Neutrophil (primary cell): ENCODE measurements around the gene SCAND1.
"Not testable (repeated sequence)": the region's sequence is repeated elsewhere in the genome, so short reads cannot be mapped to it uniquely, and the experiment has no call there.

ENCODE experiments used
- H3K27ac ChIP-seq: fragments of 200-600 bp; sonication (generic); 2 replicates; pipeline ENCODE4 v1.5.1; 2016; ENCODE audit warnings: mild to moderate bottlenecking, moderate library complexity
- H3K27me3 ChIP-seq: fragments of 200-600 bp; sonication (generic); 2 replicates; pipeline ENCODE4 v1.6.0; 2016; ENCODE audit warnings: mild to moderate bottlenecking
- H3K36me3 ChIP-seq: fragments of 200-600 bp; sonication (generic); 2 replicates; pipeline ENCODE4 v1.5.1; 2017
- H3K4me1 ChIP-seq, 2 experiments: fragments of 200-600 bp in 1 of 2; sonication (generic) in 1 of 2; 1 replicate in 1 of 2; 2 replicates in 1 of 2; pipeline versions ENCODE4 v1.5.1 to v1.6.1; 2013 to 2016; ENCODE audit warnings: low read depth in 1 of 2, low read length in 1 of 2, mild to moderate bottlenecking in 1 of 2, moderate library complexity in 1 of 2; ENCODE audit not compliant: control insufficient read depth in 1 of 2, insufficient read depth in 1 of 2
- H3K4me3 ChIP-seq, 2 experiments: fragments of 200-600 bp in 1 of 2; sonication (generic) in 1 of 2; 1 replicate in 1 of 2; 2 replicates in 1 of 2; pipeline ENCODE4 v1.5.1; 2013 to 2016; ENCODE audit warnings: low read depth in 1 of 2, low read length in 1 of 2, mild to moderate bottlenecking in 1 of 2, moderate library complexity in 1 of 2
- H3K9me3 ChIP-seq: fragments of 200-600 bp; sonication (generic); 2 replicates; pipeline ENCODE4 v1.5.1; 2016
- TF ChIP-seq, protein P1 (sequence below): fragments of 200-600 bp; sonication (generic); IDR thresholded peaks from 2 replicates; pipeline ENCODE4 v1.5.1; 2016; ENCODE audit warnings: antibody characterized with exemption

Gene SCAND1

DNA sequence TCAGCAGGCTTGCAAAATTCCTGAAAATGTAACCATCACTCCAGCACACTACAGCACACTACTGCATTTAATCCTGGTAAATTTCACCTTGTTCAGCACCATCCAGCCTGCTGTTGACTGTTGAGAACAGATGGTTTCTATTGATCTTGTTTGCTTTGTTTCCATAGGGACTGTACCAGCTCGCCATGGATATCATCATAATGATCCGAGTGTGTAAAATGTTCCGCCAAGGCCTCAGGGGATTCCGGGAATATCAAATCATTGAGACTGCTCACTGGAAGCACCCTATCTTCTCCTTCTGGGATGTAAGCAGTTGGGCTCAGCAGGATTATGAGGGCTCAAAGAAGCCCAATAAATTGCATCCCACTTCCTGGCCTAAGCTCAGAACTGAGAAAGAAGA is 18.2 kb upstream of the SCAND1 start:
- Histone ChIP-seq H3K4me1 (no peaks in the 10 kb centered on the region), H3K27ac (no peak overlapping the region), H3K36me3 (no peaks in the 10 kb centered on the region), H3K27me3 (peaks cover 10% of the 10 kb centered on the region), H3K4me3 (no peak overlapping the region), H3K9me3 (no peaks in the 10 kb centered on the region)
- TF ChIP-seq, protein P1, sequence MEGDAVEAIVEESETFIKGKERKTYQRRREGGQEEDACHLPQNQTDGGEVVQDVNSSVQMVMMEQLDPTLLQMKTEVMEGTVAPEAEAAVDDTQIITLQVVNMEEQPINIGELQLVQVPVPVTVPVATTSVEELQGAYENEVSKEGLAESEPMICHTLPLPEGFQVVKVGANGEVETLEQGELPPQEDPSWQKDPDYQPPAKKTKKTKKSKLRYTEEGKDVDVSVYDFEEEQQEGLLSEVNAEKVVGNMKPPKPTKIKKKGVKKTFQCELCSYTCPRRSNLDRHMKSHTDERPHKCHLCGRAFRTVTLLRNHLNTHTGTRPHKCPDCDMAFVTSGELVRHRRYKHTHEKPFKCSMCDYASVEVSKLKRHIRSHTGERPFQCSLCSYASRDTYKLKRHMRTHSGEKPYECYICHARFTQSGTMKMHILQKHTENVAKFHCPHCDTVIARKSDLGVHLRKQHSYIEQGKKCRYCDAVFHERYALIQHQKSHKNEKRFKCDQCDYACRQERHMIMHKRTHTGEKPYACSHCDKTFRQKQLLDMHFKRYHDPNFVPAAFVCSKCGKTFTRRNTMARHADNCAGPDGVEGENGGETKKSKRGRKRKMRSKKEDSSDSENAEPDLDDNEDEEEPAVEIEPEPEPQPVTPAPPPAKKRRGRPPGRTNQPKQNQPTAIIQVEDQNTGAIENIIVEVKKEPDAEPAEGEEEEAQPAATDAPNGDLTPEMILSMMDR = no peak

DNA sequence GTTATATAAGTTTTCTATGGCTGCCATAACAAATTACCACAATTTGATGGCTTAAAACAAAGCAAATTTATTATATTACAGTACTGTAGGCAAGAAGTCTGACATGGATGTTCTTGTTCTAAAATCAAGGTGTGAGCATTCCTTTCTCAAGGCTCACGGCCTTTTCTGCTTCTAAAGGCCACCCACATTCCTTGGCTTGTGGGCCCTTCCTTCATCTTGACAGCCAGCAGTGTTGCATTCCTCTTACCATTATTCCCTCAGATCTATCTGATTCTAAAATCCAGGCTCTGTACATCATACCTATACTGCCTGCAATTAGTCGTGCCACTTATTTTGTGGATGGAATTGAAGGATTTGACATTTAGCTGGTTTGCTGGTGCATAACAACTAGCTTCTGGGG is 17.7 kb upstream of the SCAND1 start:
- Histone ChIP-seq H3K27ac (no peak overlapping the region), H3K4me1 (no peaks in the 10 kb centered on the region), H3K9me3 (no peaks in the 10 kb centered on the region), H3K36me3 (no peaks in the 10 kb centered on the region), H3K4me3 (no peak overlapping the region), H3K27me3 (peaks cover 10% of the 10 kb centered on the region)
- TF ChIP-seq, protein P1 = no peak

DNA sequence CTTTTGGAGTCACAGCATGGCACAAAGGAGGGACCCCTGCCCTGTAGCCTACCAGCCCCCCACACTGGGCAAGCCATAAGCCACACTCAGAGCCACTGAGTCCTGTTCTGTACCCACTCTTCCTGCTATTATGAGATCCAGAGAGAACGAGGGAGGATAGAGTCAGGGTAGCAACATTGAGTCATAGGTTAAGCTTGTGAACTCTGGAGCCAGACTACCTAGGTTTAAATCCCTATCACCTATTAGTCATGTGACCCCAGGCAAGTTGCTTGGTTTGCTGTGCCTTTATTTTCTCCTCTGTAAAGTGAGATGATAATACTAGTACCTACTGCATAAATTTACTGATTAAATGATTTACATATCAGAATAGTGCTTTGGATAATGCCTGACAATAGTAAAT is 14.6 kb upstream of the SCAND1 start:
- TF ChIP-seq, protein P1 = no peak
- no peaks in the 10 kb centered on the region for H3K4me1 ChIP-seq
- H3K27me3 ChIP-seq = peaks cover 10% of the 10 kb centered on the region
- H3K27ac ChIP-seq = no peak overlapping the region
- H3K36me3 ChIP-seq = no peaks in the 10 kb centered on the region
- H3K9me3 ChIP-seq = no peaks in the 10 kb centered on the region
- no peak overlapping the region for H3K4me3 ChIP-seq

DNA sequence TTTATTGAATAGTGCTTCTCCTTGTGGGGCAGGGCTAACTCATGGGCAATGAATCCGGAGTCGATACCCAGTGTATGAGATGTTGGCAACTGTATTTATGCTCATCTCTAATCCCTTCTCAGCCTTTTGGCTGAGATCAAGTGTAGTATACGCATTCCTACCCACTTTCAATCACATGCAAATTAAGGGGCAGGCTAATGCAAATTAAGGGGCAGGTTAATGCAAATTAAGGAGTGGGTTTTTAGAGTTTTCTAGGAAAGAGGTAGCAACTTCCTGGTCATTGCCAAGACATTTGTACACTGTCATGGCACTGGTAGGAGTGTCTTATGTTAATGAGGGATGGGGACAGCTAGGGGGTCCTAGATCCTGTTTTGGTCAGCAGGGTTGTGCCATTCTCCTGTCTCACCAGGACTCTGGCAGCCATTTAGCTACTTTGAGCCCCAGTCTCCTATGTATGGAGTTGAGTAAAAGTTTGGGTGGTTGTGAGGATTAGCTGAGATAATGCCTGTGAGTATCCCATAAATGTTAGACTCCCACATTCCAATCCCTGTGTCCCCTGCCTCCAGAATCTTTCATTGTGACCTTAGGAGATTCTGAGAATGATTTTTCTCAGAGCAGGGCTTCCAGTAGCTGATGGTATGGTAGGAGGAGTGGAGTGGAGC is 13.8 kb upstream of the SCAND1 start, which contains the start of gene CNBD2:
CNBD2 (plus strand) TSS at position 612 of the 662 bp plus-strand sequence. CDS start 173 bp downstream, outside the sequence.
- TF ChIP-seq, protein P1 = no peak
- no peaks in the 10 kb centered on the region for H3K4me1 ChIP-seq
- no peak within 1 kb of the TSS for H3K4me3 ChIP-seq
- no peaks in the 10 kb centered on the region for H3K9me3 ChIP-seq
- H3K27ac ChIP-seq = no peak within 1 kb of the TSS
- H3K27me3 ChIP-seq = peaks cover 10% of the 10 kb centered on the region
- H3K36me3 ChIP-seq = no peaks in the 10 kb centered on the region

DNA sequence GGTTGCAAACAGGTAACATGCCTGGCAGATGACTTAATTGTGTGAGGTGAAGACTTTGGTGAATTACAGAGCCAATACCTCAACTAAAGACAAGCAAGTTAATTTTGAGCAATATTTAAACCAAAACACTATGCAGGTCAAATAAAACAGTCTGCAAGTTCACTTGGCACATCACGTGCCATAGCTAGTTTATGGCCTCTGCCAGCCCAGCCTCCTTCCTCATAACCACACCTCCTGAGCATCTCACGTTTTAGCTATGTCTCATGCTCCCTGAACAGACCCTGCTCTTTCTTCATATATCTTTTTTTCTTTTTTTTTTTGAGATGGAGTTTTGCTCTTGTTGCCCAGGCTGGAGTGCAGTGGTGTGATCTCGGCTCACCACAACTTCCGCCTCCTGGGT is 9.6 kb upstream of the SCAND1 start:
- no peaks in the 10 kb centered on the region for H3K36me3 ChIP-seq
- H3K4me3 ChIP-seq = no peak overlapping the region
- H3K9me3 ChIP-seq = no peaks in the 10 kb centered on the region
- peaks cover 12% of the 10 kb centered on the region for H3K27me3 ChIP-seq
- H3K4me1 ChIP-seq = no peaks in the 10 kb centered on the region
- TF ChIP-seq, protein P1 = no peak
- H3K27ac ChIP-seq = no peak overlapping the region

DNA sequence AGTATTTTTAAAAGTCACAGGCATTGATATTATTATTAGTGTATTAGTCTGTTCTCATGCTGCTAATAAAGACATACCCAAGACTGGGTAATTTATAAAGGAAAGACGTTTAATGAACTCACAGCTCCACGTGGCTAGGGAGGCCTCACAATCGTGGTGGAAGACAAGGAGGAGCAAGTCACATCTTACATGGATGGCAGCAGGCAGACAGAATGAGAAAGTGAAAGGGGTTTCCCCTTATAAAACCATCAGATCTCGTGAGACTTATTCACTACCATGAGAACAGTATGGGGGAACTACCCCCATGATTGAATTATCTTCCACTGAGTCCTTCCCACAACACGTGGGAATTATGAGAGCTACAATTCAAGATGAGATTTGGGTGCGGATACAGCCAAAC is 5.0 kb upstream of the SCAND1 start:
- H3K36me3 ChIP-seq, H3K27ac ChIP-seq, H3K27me3 ChIP-seq, H3K9me3 ChIP-seq, H3K4me3 ChIP-seq, H3K4me1 ChIP-seq: not testable (repeated sequence)
